GM18526 (cell line): Measurements from ENCODE around the gene ANO5.

Experiments used
- POLR2A ChIP-seq: IDR thresholded peaks from 3 replicates; pipeline ENCODE4 v1.6.1; 2011; ENCODE audit not compliant: insufficient read length; ENCODE audit errors: extremely low read depth

Gene ANO5

GRCh38 chr11:22246992-22247391 is 54.1 kb downstream of the ANO5 start:
- TF ChIP-seq POLR2A, result no peak

DNA sequence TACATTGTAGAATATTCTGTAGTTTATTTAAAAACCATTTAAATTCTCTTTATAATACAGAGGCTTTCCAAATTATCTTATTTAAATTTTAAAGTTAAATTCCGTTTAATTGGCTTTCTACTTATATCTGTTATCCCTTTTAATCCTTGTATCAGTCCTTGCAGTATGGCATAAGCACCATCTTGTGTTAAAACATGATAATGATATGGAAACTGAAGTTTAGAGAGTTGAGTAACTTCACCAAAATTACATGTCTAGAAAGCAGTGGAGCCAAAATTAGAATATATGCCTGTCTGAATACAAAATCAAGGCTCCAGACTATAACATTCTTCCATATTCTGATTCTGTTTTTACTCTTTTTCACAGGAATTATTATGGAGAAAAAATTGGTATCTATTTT is 57.0 kb downstream of the ANO5 start:
- TF ChIP-seq POLR2A, result no peak

- TF ChIP-seq POLR2A, result no peak
These were observed 64.0 kb downstream of the ANO5 start for GRCh38 chr11:22256876-22257275.

GRCh38 chr11:22263613-22264012 is 70.7 kb downstream of the ANO5 start:
- no peak for TF ChIP-seq POLR2A

GRCh38 chr11:22273781-22274180 is 80.9 kb downstream of the ANO5 start:
- TF ChIP-seq POLR2A, result no peak

DNA sequence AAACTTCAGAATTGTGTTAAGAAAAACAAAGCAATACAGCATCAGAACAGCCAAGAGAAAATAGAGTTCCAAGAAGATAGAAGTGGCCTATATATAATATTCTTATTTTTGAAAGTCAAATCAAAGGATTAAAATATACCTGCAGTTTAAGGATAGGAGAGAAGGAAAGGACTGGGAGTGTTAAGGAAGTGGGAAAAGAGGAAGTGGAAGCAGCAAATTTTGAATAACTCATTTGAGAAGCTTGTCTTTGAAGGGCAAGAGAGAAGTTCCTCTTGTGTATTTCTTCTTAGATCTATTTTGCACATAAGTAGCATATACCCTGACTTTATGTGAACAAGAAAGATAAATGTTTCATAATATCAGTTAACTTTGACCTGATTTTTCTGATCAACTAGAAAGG is 82.7 kb downstream of the ANO5 start:
- TF ChIP-seq POLR2A, result no peak

DNA sequence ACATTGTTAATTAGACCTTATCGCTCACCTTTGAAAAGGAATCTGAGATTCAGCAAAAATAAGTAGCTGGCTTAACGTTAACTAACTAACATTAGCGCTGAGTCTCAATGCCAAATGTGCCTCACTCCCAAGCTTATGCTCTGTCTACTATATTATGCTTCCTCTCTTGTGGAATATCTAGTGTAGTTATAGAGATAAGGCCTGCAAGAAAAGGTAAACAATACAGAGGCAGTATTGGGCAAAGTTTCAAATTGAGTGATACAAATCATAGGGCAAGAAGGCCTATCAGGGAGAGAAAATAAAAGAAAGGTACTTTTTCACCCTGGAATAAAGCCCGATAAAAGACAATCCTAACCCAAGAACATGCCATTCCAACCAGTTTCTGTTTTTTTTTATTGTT is 83.7 kb downstream of the ANO5 start:
- TF ChIP-seq POLR2A, result no peak

- no peak for TF ChIP-seq POLR2A
These were observed 109.5 kb downstream of the ANO5 start for GRCh38 chr11:22302368-22302767.

- TF ChIP-seq POLR2A, result no peak
These were observed 111.6 kb downstream of the ANO5 start for GRCh38 chr11:22304337-22304961.

DNA sequence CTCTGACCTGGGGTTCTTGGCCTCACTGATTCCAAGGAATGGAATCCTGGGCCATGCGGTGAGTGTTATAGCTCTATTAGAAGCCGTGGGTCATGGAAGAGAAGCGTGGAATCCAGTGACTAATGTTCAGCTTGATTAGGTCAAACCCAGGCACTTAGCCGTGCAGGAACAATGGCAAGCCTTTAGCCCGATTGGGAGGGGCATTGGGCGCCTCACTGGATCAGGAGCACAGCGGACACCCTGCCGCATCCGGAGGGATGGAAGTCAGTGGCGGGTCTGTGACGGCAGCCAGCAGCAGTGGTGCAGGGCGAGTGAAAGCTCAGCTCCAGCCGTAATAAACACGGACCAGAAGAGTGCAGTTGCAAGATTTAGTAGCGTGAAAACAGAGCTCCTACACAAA is 124.8 kb downstream of the ANO5 start:
- TF ChIP-seq POLR2A, result no peak

GRCh38 chr11:22331771-22332170 is 138.9 kb downstream of the ANO5 start:
- TF ChIP-seq POLR2A, result no peak
